Endothelial cell of umbilical vein (primary cell): ENCODE measurements around the gene UBE2S. TPM values are rescaled to one million over a fixed set of nuclear protein-coding genes. Genes with fewer than 3 reads are reported as not detected.

Experiments used
- BruUV-seq: library from RNA; stranded (reverse); fragments of 400-500 nt; replicated peaks from 2 replicates; lab custom pipeline; 2021; lab: Mats Ljungman, UMichigan
- CTCF ChIA-PET: fragments of 300-600, 350-600 bp; sonication (Branson Sonifier 250); formaldehyde crosslinking; loops from one replicate; lab custom pipeline; 2021; ENCODE audit warnings: antibody characterized with exemption, inconsistent platforms; lab: Charles Lee
- POLR2A ChIA-PET: fragments of 300-600, 350-600 bp; sonication (Branson Sonifier 250); formaldehyde crosslinking; loops from one replicate; lab custom pipeline; 2021; ENCODE audit warnings: antibody characterized with exemption, inconsistent platforms; lab: Charles Lee
- DNase-seq: peaks from one replicate; pipeline ENCODE4 v3.0.0-alpha.2; 2011; ENCODE audit warnings: low read depth, low spot score
- FAIRE-seq: peaks from 2 replicates; lab custom pipeline; 2011; peaks lifted over from hg19 to GRCh38; lab: Jason Lieb, UNC
- H2AFZ ChIP-seq: 2 replicates; pipeline ENCODE4 v1.6.0; 2012; ENCODE audit warnings: low read depth, low read length, control low read depth, inconsistent platforms
- H3K27ac ChIP-seq: 2 replicates; pipeline ENCODE4 v1.5.1; 2011; ENCODE audit warnings: low read depth, mild to moderate bottlenecking, control low read depth, low read length, moderate library complexity; ENCODE audit not compliant: insufficient read depth
- H3K27me3 ChIP-seq, 2 experiments: 2 replicates each; pipeline versions ENCODE4 v1.6.0 to v1.6.1; 2011; ENCODE audit warnings: low read length in 2 of 2, mixed read lengths in 1 of 2; ENCODE audit not compliant: control insufficient read depth in 2 of 2, insufficient read depth in 2 of 2
- H3K36me3 ChIP-seq, 2 experiments: 2 replicates in 1 of 2; 3 replicates in 1 of 2; pipeline ENCODE4 v1.5.1; 2011; ENCODE audit warnings: low read length in 2 of 2, mild to moderate bottlenecking in 1 of 2, moderate library complexity in 1 of 2; ENCODE audit not compliant: control insufficient read depth in 2 of 2, insufficient read depth in 2 of 2; ENCODE audit errors: extremely low read depth in 1 of 2
- H3K4me1 ChIP-seq: 3 replicates; pipeline ENCODE4 v1.5.1; 2011; ENCODE audit warnings: mild to moderate bottlenecking, low read length; ENCODE audit not compliant: control insufficient read depth, insufficient read depth; ENCODE audit errors: extremely low read depth
- H3K4me2 ChIP-seq: 2 replicates; pipeline ENCODE4 v1.6.1; 2011; ENCODE audit warnings: low read length, control low read depth, mixed read lengths; ENCODE audit not compliant: insufficient read depth
- H3K4me3 ChIP-seq, 3 experiments: fragments of 200-600 bp in 1 of 3; sonication (generic), shearing (Covaris generic) in 1 of 3; replicated peaks in 1 of 3; 2 replicates each; pipeline ENCODE4 v1.5.1; 2011 to 2016; ENCODE audit warnings: control low read depth in 3 of 3, low read length in 3 of 3, mild to moderate bottlenecking in 2 of 3, inconsistent platforms in 1 of 3, low read depth in 1 of 3, moderate library complexity in 1 of 3; ENCODE audit not compliant: insufficient read depth in 1 of 3
- H3K79me2 ChIP-seq: 2 replicates; pipeline ENCODE4 v1.6.0; 2012; ENCODE audit warnings: low read length, inconsistent platforms; ENCODE audit not compliant: control insufficient read depth, insufficient read depth
- H3K9ac ChIP-seq: replicated peaks from 2 replicates; pipeline ENCODE3; 2011; ENCODE audit warnings: low read length, control low read depth; ENCODE audit not compliant: insufficient read depth; ENCODE audit errors: extremely low read depth
- H3K9me1 ChIP-seq: replicated peaks from 3 replicates; pipeline ENCODE4 v1.6.0; 2011; ENCODE audit warnings: mild to moderate bottlenecking, low read length; ENCODE audit not compliant: control insufficient read depth, insufficient read depth; ENCODE audit errors: extremely low read depth
- H3K9me3 ChIP-seq: replicated peaks from 2 replicates; pipeline ENCODE4 v1.5.1; 2012; ENCODE audit warnings: low read length, inconsistent platforms; ENCODE audit not compliant: control insufficient read depth, insufficient read depth
- H4K20me1 ChIP-seq: replicated peaks from 2 replicates; pipeline ENCODE3; 2011; ENCODE audit warnings: mild to moderate bottlenecking, low read length; ENCODE audit not compliant: control insufficient read depth, insufficient read depth; ENCODE audit errors: extremely low read depth
- CTCF ChIP-seq, 2 donors: IDR thresholded peaks; 1 replicate in 1 of 2; 2 replicates in 1 of 2; pipeline ENCODE4 v1.5.1; 2011; ENCODE audit warnings: low read length in 2 of 2, mild to moderate bottlenecking in 2 of 2, moderate library complexity in 2 of 2, control low read depth in 1 of 2, inconsistent platforms in 1 of 2, low read depth in 1 of 2; ENCODE audit not compliant: insufficient read depth in 1 of 2; ENCODE audit errors: extremely low read depth in 1 of 2
- EZH2 ChIP-seq: IDR thresholded peaks from 2 replicates; pipeline ENCODE4 v1.6.1; 2012; ENCODE audit warnings: borderline replicate concordance, low read depth, mild to moderate bottlenecking, moderate library complexity, low read length, inconsistent platforms; ENCODE audit not compliant: severe bottlenecking
- FOS ChIP-seq: IDR thresholded peaks from 2 replicates; pipeline ENCODE4 v1.6.1; 2011; ENCODE audit warnings: mild to moderate bottlenecking, low read length, moderate library complexity, borderline replicate concordance; ENCODE audit not compliant: insufficient read depth
- GATA2 ChIP-seq: IDR thresholded peaks from 2 replicates; pipeline ENCODE4 v1.7.0; 2011; ENCODE audit warnings: low read depth, mild to moderate bottlenecking, moderate library complexity, mixed read lengths, low read length; ENCODE audit not compliant: insufficient read length, insufficient read depth
- JUN ChIP-seq: IDR thresholded peaks from 2 replicates; pipeline ENCODE4 v1.6.1; 2011; ENCODE audit warnings: borderline replicate concordance, low read depth; ENCODE audit not compliant: insufficient read length, insufficient read depth
- MYC ChIP-seq: IDR thresholded peaks from one replicate; pipeline ENCODE4 v1.6.1; 2011; ENCODE audit warnings: mild to moderate bottlenecking, low read depth, low read length
- POLR2A ChIP-seq: IDR thresholded peaks from 2 replicates; pipeline ENCODE4 v1.6.1; 2012; ENCODE audit warnings: low read depth, mild to moderate bottlenecking, control low read depth, low read length
- POLR2AphosphoS5 ChIP-seq: IDR thresholded peaks from 2 replicates; pipeline ENCODE4 v1.6.1; 2012; ENCODE audit warnings: low read depth, mild to moderate bottlenecking, control low read depth, low read length, moderate library complexity; ENCODE audit not compliant: insufficient read depth
- dilution Hi-C: fragments of 300-500 bp; cut with MboI; formaldehyde crosslinking; loops from one replicate; pipeline ENCODE4 v1.15.0; 2019; ENCODE audit warnings: low sequenced_read_pairs; ENCODE audit not compliant: extremely low pct_ligation_motif_present
- intact Hi-C: fragments of 100-400 bp; cut with micrococcal nuclease; formaldehyde crosslinking; loops from one replicate; pipeline ENCODE4 v1.10.0; 2022
- polyA plus RNA-seq, 4 experiments: library from polyadenylated mRNA; depleted of rRNA in 3 of 4; stranded (reverse) in 3 of 4; unstranded in 1 of 4; fragments of >200 nt; gene quantifications; 2 replicates each; pipeline versions ENCODE4 v1.2.1 to v1.2.3, GENCODE V29; 2011 to 2012; ENCODE audit warnings: missing spikeins in 1 of 4
- total RNA-seq: library from RNA; stranded (reverse); gene quantifications from 2 replicates; pipeline ENCODE4 v1.2.3, GENCODE V29; 2021
- TF ChIP-seq, protein P1 (sequence below): IDR thresholded peaks from 2 replicates; pipeline ENCODE4 v1.6.1; 2011; ENCODE audit not compliant: insufficient read depth, insufficient read length

UBE2S gene
- total and polyA plus RNA-seq, 2 donors (not counting 3 experiments of a cell fraction or from before 2014, with no cell fraction given), result 183 to 257 TPM

GRCh38 chr19:55426042-55426441, 18.5 kb upstream of the UBE2S start:
- H3K27me3 ChIP-seq, result peaks cover 0 to 5% of the 10 kb centered on the region in 2 experiments

More at GRCh38 chr19:55426042-55426441, 18.5 kb upstream of the UBE2S start:
- Histone ChIP-seq H3K9me1 (no peaks in the 10 kb centered on the region), H3K4me1 (no peaks in the 10 kb centered on the region), H4K20me1 (no peaks in the 10 kb centered on the region), H3K79me2 (no peaks in the 10 kb centered on the region), H3K4me2 (no peak overlapping the region), H3K4me3 (no peak overlapping the region), H2AFZ (no peak overlapping the region), H3K27ac (no peak overlapping the region), H3K36me3 (no peaks in the 10 kb centered on the region), H3K9me3 (no peaks in the 10 kb centered on the region), H3K9ac (no peak overlapping the region)
- DNase-seq (no peak), FAIRE-seq (no peak)
- TF ChIP-seq GATA2, result no peak
- TF ChIP-seq POLR2AphosphoS5, result no peak
- TF ChIP-seq MYC, result no peak
- no peak for TF ChIP-seq CTCF (IDR thresholded peaks at IDR 0.05; ENCODE audit: extremely low read depth in 1 of 2, insufficient read depth in 1 of 2, low read depth in 1 of 2, low read length in 2 of 2)
- TF ChIP-seq, protein P1, sequence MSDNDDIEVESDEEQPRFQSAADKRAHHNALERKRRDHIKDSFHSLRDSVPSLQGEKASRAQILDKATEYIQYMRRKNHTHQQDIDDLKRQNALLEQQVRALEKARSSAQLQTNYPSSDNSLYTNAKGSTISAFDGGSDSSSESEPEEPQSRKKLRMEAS, result no peak
- no peak for TF ChIP-seq FOS
- no peak for TF ChIP-seq EZH2
- no peak for TF ChIP-seq POLR2A
- TF ChIP-seq JUN, result no peak
- CTCF ChIA-PET, result interaction anchor here (0.8 kb wide), 1 partner anchor 10 kb away, joined by 3 read pairs; no protein-coding TSS in a partner anchor
- intact Hi-C loops (no loop called here), dilution Hi-C loops (no loop called here)
- POLR2A ChIA-PET, result no interaction called here
- BruUV-seq, result no TSS peak
